GM23338 (cell line): ENCODE data around the gene CEPT1. TPM values are rescaled to one million over a fixed set of nuclear protein-coding genes. Genes with fewer than 3 reads are reported as not detected.

Experiments
- ATAC-seq: fragments of 200-7000 bp; cut with Tn5 transposase; 3 replicates; pipeline ENCODE4 v1.9.1; 2020
- DNase-seq: peaks from one replicate; pipeline ENCODE4 v3.0.0-alpha.2; 2015; ENCODE audit warnings: low spot score
- H2AFZ ChIP-seq: fragments of 200-600 bp; sonication (generic); 2 replicates; pipeline ENCODE4 v1.8.0; 2016; ENCODE audit warnings: antibody characterized with exemption, mild to moderate bottlenecking, moderate library complexity
- H3F3A ChIP-seq: fragments of 200-600 bp; sonication (generic); replicated peaks from 2 replicates; pipeline ENCODE4 v1.8.0; 2017; ENCODE audit warnings: antibody characterized with exemption, mixed run types, low read depth
- H3K27ac ChIP-seq: fragments of 200-600 bp; sonication (generic); 2 replicates; pipeline ENCODE4 v1.6.1; 2016; ENCODE audit warnings: low read depth
- H3K27me3 ChIP-seq: fragments of 200-600 bp; sonication (generic); 2 replicates; pipeline ENCODE4 v1.8.0; 2016; ENCODE audit warnings: mild to moderate bottlenecking, mixed run types, moderate library complexity; ENCODE audit not compliant: insufficient read depth
- H3K36me3 ChIP-seq: fragments of 200-600 bp; sonication (generic); 2 replicates; pipeline ENCODE4 v1.8.0; 2016; ENCODE audit warnings: mild to moderate bottlenecking; ENCODE audit not compliant: insufficient read depth
- H3K4me1 ChIP-seq: fragments of 200-600 bp; sonication (generic); 2 replicates; pipeline ENCODE4 v1.8.0; 2016; ENCODE audit warnings: mild to moderate bottlenecking, moderate library complexity; ENCODE audit not compliant: insufficient read depth
- H3K4me2 ChIP-seq: fragments of 200-600 bp; sonication (generic); 2 replicates; pipeline ENCODE4 v1.7.1; 2017; ENCODE audit warnings: mixed run types
- H3K4me3 ChIP-seq: fragments of 200-600 bp; sonication (generic); 2 replicates; pipeline ENCODE4 v1.6.1; 2016; ENCODE audit warnings: mixed run types
- H3K79me2 ChIP-seq: fragments of 200-600 bp; sonication (generic); replicated peaks from 2 replicates; pipeline ENCODE4 v1.8.0; 2017; ENCODE audit warnings: mild to moderate bottlenecking; ENCODE audit not compliant: insufficient read depth
- H3K9me2 ChIP-seq: fragments of 200-600 bp; sonication (generic); 2 replicates; pipeline ENCODE4 v1.8.0; 2017; ENCODE audit not compliant: insufficient read depth
- H4K20me1 ChIP-seq: fragments of 200-600 bp; sonication (generic); replicated peaks from 2 replicates; pipeline ENCODE4 v1.8.0; 2017; ENCODE audit warnings: mild to moderate bottlenecking; ENCODE audit not compliant: insufficient read depth
- H3K27ac Mint-ChIP-seq: 2 replicates; pipeline ENCODE4 v1.8.0; 2020; ENCODE audit warnings: inconsistent platforms, mild to moderate bottlenecking, moderate library complexity, mixed read lengths
- H3K27me3 Mint-ChIP-seq: 3 replicates; pipeline ENCODE4 v1.8.0; 2022; ENCODE audit warnings: low read depth, mild to moderate bottlenecking, moderate library complexity, mixed read lengths, inconsistent platforms; ENCODE audit not compliant: insufficient read depth, poor library complexity
- H3K36me3 Mint-ChIP-seq: 3 replicates; pipeline ENCODE4 v1.8.0; 2021; ENCODE audit warnings: low read depth, mild to moderate bottlenecking, inconsistent platforms, moderate library complexity, mixed read lengths
- H3K4me1 Mint-ChIP-seq: 3 replicates; pipeline ENCODE4 v1.8.0; 2020; ENCODE audit warnings: mild to moderate bottlenecking, inconsistent platforms, mixed read lengths
- H3K4me3 Mint-ChIP-seq: 3 replicates; pipeline ENCODE4 v1.8.0; 2021; ENCODE audit warnings: moderate library complexity, mild to moderate bottlenecking, inconsistent platforms, mixed read lengths
- H3K9me3 Mint-ChIP-seq: 3 replicates; pipeline ENCODE4 v1.8.0; 2020; ENCODE audit warnings: moderate library complexity, mild to moderate bottlenecking, inconsistent platforms, mixed read lengths
- CREB1 ChIP-seq: fragments of 250-450 bp; sonication (Bioruptor Pico); IDR thresholded peaks from 2 replicates; pipeline ENCODE4 v1.5.0; 2020; ENCODE audit warnings: low read depth, mild to moderate bottlenecking, moderate library complexity
- ETS1 ChIP-seq: IDR thresholded peaks from 2 replicates; pipeline ENCODE4 v1.6.1; 2016; ENCODE audit warnings: antibody characterized with exemption
- EZH2 ChIP-seq: fragments of 200-600 bp; sonication (generic); IDR thresholded peaks from one replicate; pipeline ENCODE4 v1.8.0; 2017; ENCODE audit warnings: antibody characterized with exemption, mild to moderate bottlenecking, low read depth; ENCODE audit not compliant: unreplicated experiment
- EZH2phosphoT487 ChIP-seq: fragments of 200-600 bp; sonication (generic); IDR thresholded peaks from one replicate; pipeline ENCODE4 v1.8.1; 2018; ENCODE audit warnings: antibody characterized with exemption; ENCODE audit not compliant: unreplicated experiment
- JUNB ChIP-seq: IDR thresholded peaks from one replicate; pipeline ENCODE4 v1.6.1; 2016; ENCODE audit warnings: antibody characterized with exemption; ENCODE audit not compliant: unreplicated experiment
- NANOG ChIP-seq: IDR thresholded peaks from 2 replicates; pipeline ENCODE4 v1.6.1; 2016; ENCODE audit warnings: antibody characterized with exemption, borderline replicate concordance
- POLR2AphosphoS5 ChIP-seq: IDR thresholded peaks from 2 replicates; pipeline ENCODE4 v1.6.1; 2016; ENCODE audit warnings: antibody characterized with exemption, low read depth
- STAT1 ChIP-seq: IDR thresholded peaks from one replicate; pipeline ENCODE4 v1.6.1; 2016; ENCODE audit warnings: antibody characterized with exemption; ENCODE audit not compliant: unreplicated experiment
- ZNF114 ChIP-seq: fragments of 250-450 bp; sonication (Bioruptor Pico); IDR thresholded peaks from 2 replicates; pipeline ENCODE4 v1.5.0; 2020; ENCODE audit warnings: mild to moderate bottlenecking, moderate library complexity
- ZNF331 ChIP-seq: fragments of 250-450 bp; sonication (Bioruptor Pico); IDR thresholded peaks from 2 replicates; pipeline ENCODE4 v1.5.0; 2020; ENCODE audit warnings: low read depth, mild to moderate bottlenecking, moderate library complexity
- polyA plus RNA-seq: library from polyadenylated mRNA; unstranded; fragments of >200 nt; fragmentation: Nextera tagmentation; extraction: Ambion mirVana; gene quantifications from 2 replicates; pipeline ENCODE4 v1.2.1, GENCODE V29; 2016
- total RNA-seq: library from RNA; depleted of rRNA; stranded (reverse); fragments of >200 nt; shearing (Covaris generic); gene quantifications from 2 replicates; pipeline ENCODE4 v1.2.3, GENCODE V29; 2014
- TF ChIP-seq, protein P1 (sequence below), 2 experiments: fragments of 200-600 bp in 1 of 2; sonication (generic) in 1 of 2; conservative IDR thresholded peaks; 2 replicates each; pipeline versions ENCODE4 v1.5.1 to v1.6.1; 2016 to 2017; ENCODE audit warnings: antibody characterized with exemption in 2 of 2, low read depth in 2 of 2, mild to moderate bottlenecking in 2 of 2, moderate library complexity in 1 of 2
- TF ChIP-seq, protein P2 (sequence below): fragments of 250-450 bp; sonication (Bioruptor Pico); IDR thresholded peaks from 2 replicates; pipeline ENCODE4 v1.5.0; 2020; ENCODE audit warnings: mild to moderate bottlenecking, moderate library complexity
- TF ChIP-seq, protein P3 (sequence below): IDR thresholded peaks from one replicate; pipeline ENCODE4 v1.6.1; 2018; ENCODE audit warnings: antibody characterized with exemption; ENCODE audit not compliant: unreplicated experiment

The CEPT1 gene
- total and polyA plus RNA-seq, 2 experiments from 2014 or later: 17.3 to 39.5 TPM

DNA sequence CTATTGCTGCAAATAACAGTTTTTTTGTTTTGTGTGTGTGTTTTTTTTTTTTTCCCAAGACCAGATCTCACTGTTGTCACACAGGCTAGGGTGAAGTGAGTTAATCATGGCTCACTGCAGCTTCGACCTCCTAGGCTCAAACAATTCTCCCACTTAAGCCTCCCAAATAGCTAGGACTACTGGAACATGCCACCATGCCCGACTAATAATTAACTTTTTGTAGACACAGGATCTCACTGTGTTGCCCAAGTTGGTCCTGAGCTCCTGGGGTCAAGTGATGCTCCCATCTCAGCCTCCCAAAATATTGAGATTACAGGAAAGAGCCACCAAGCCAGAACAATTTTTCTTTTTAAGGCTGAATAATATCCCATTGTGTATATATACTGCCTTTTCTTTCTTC is 35.0 kb upstream of the CEPT1 start:
- Histone ChIP-seq H3K79me2 (no peaks in the 10 kb centered on the region), H4K20me1 (no peaks in the 10 kb centered on the region), H3K36me3 (0 out of 2 replicates have a peak, but pooled peaks cover 5% of the 10 kb centered on the region), H3K4me1 (no peaks in the 10 kb centered on the region), H2AFZ (no peak overlapping the region), H3K27ac (no peak overlapping the region), H3K4me3 (no peak overlapping the region), H3F3A (no peaks in the 10 kb centered on the region), H3K9me2 (no peaks in the 10 kb centered on the region; the same call in 1 of the 2 replicates), H3K4me2 (no peak overlapping the region), H3K27me3 (no peaks in the 10 kb centered on the region)
- Mint-ChIP-seq H3K27me3 (peaks cover 2% of the 10 kb centered on the region), H3K4me3 (no peak overlapping the region), H3K27ac (no peak overlapping the region), H3K4me1 (no peaks in the 10 kb centered on the region), H3K9me3 (peaks cover 41% of the 10 kb centered on the region), H3K36me3 (peaks cover 33% of the 10 kb centered on the region)
- DNase-seq (no peak), ATAC-seq (no peak)
- TF ChIP-seq ETS1: no peak
- no peak for TF ChIP-seq NANOG
- TF ChIP-seq STAT1: no peak
- TF ChIP-seq ZNF114 (CRISPR knock-in tag): no peak
- no peak for TF ChIP-seq JUNB
- TF ChIP-seq, protein P1, sequence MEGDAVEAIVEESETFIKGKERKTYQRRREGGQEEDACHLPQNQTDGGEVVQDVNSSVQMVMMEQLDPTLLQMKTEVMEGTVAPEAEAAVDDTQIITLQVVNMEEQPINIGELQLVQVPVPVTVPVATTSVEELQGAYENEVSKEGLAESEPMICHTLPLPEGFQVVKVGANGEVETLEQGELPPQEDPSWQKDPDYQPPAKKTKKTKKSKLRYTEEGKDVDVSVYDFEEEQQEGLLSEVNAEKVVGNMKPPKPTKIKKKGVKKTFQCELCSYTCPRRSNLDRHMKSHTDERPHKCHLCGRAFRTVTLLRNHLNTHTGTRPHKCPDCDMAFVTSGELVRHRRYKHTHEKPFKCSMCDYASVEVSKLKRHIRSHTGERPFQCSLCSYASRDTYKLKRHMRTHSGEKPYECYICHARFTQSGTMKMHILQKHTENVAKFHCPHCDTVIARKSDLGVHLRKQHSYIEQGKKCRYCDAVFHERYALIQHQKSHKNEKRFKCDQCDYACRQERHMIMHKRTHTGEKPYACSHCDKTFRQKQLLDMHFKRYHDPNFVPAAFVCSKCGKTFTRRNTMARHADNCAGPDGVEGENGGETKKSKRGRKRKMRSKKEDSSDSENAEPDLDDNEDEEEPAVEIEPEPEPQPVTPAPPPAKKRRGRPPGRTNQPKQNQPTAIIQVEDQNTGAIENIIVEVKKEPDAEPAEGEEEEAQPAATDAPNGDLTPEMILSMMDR (conservative IDR thresholded peaks at IDR 0.05; ENCODE audit: low read depth in 2 of 2): no peak
- TF ChIP-seq CREB1 (CRISPR knock-in tag): no peak
- TF ChIP-seq EZH2: no peak
- TF ChIP-seq ZNF331: no peak
- no peak for TF ChIP-seq POLR2AphosphoS5
- TF ChIP-seq, protein P2, sequence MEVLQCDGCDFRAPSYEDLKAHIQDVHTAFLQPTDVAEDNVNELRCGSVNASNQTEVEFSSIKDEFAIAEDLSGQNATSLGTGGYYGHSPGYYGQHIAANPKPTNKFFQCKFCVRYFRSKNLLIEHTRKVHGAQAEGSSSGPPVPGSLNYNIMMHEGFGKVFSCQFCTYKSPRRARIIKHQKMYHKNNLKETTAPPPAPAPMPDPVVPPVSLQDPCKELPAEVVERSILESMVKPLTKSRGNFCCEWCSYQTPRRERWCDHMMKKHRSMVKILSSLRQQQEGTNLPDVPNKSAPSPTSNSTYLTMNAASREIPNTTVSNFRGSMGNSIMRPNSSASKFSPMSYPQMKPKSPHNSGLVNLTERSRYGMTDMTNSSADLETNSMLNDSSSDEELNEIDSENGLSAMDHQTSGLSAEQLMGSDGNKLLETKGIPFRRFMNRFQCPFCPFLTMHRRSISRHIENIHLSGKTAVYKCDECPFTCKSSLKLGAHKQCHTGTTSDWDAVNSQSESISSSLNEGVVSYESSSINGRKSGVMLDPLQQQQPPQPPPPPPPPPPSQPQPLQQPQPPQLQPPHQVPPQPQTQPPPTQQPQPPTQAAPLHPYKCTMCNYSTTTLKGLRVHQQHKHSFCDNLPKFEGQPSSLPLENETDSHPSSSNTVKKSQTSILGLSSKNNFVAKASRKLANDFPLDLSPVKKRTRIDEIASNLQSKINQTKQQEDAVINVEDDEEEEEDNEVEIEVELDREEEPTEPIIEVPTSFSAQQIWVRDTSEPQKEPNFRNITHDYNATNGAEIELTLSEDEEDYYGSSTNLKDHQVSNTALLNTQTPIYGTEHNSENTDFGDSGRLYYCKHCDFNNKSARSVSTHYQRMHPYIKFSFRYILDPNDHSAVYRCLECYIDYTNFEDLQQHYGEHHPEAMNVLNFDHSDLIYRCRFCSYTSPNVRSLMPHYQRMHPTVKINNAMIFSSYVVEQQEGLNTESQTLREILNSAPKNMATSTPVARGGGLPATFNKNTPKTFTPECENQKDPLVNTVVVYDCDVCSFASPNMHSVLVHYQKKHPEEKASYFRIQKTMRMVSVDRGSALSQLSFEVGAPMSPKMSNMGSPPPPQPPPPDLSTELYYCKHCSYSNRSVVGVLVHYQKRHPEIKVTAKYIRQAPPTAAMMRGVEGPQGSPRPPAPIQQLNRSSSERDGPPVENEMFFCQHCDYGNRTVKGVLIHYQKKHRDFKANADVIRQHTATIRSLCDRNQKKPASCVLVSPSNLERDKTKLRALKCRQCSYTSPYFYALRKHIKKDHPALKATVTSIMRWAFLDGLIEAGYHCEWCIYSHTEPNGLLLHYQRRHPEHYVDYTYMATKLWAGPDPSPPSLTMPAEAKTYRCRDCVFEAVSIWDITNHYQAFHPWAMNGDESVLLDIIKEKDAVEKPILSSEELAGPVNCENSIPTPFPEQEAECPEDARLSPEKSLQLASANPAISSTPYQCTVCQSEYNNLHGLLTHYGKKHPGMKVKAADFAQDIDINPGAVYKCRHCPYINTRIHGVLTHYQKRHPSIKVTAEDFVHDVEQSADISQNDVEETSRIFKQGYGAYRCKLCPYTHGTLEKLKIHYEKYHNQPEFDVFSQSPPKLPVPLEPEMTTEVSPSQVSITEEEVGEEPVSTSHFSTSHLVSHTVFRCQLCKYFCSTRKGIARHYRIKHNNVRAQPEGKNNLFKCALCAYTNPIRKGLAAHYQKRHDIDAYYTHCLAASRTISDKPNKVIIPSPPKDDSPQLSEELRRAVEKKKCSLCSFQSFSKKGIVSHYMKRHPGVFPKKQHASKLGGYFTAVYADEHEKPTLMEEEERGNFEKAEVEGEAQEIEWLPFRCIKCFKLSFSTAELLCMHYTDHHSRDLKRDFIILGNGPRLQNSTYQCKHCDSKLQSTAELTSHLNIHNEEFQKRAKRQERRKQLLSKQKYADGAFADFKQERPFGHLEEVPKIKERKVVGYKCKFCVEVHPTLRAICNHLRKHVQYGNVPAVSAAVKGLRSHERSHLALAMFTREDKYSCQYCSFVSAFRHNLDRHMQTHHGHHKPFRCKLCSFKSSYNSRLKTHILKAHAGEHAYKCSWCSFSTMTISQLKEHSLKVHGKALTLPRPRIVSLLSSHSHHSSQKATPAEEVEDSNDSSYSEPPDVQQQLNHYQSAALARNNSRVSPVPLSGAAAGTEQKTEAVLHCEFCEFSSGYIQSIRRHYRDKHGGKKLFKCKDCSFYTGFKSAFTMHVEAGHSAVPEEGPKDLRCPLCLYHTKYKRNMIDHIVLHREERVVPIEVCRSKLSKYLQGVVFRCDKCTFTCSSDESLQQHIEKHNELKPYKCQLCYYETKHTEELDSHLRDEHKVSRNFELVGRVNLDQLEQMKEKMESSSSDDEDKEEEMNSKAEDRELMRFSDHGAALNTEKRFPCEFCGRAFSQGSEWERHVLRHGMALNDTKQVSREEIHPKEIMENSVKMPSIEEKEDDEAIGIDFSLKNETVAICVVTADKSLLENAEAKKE (CRISPR knock-in tag): no peak
- TF ChIP-seq EZH2phosphoT487: no peak
- TF ChIP-seq, protein P3, sequence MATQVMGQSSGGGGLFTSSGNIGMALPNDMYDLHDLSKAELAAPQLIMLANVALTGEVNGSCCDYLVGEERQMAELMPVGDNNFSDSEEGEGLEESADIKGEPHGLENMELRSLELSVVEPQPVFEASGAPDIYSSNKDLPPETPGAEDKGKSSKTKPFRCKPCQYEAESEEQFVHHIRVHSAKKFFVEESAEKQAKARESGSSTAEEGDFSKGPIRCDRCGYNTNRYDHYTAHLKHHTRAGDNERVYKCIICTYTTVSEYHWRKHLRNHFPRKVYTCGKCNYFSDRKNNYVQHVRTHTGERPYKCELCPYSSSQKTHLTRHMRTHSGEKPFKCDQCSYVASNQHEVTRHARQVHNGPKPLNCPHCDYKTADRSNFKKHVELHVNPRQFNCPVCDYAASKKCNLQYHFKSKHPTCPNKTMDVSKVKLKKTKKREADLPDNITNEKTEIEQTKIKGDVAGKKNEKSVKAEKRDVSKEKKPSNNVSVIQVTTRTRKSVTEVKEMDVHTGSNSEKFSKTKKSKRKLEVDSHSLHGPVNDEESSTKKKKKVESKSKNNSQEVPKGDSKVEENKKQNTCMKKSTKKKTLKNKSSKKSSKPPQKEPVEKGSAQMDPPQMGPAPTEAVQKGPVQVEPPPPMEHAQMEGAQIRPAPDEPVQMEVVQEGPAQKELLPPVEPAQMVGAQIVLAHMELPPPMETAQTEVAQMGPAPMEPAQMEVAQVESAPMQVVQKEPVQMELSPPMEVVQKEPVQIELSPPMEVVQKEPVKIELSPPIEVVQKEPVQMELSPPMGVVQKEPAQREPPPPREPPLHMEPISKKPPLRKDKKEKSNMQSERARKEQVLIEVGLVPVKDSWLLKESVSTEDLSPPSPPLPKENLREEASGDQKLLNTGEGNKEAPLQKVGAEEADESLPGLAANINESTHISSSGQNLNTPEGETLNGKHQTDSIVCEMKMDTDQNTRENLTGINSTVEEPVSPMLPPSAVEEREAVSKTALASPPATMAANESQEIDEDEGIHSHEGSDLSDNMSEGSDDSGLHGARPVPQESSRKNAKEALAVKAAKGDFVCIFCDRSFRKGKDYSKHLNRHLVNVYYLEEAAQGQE: no peak
